Smooth muscle cell (in vitro differentiated cells): ENCODE measurements around the gene ARAP2. TPM values are rescaled to one million over a fixed set of nuclear protein-coding genes. Genes with fewer than 3 reads are reported as not detected.

Experiments used
- DNase-seq: peaks from one replicate; lab custom pipeline; 2025; ENCODE audit not compliant: unreplicated experiment; lab: John Stamatoyannopoulos, UW
- H2AFZ ChIP-seq: fragments of 200-600 bp; sonication (generic); 2 replicates; pipeline ENCODE4 v1.6.0; 2016; ENCODE audit warnings: antibody characterized with exemption, low read depth, mild to moderate bottlenecking
- H3F3A ChIP-seq: fragments of 200-600 bp; sonication (generic); 2 replicates; pipeline ENCODE4 v1.6.0; 2017; ENCODE audit warnings: antibody characterized with exemption, low read depth
- H3K27ac ChIP-seq: fragments of 200-600 bp; sonication (generic); 2 replicates; pipeline ENCODE4 v1.5.1; 2016; ENCODE audit warnings: low read depth, mild to moderate bottlenecking
- H3K27me3 ChIP-seq: fragments of 200-600 bp; sonication (generic); 2 replicates; pipeline ENCODE4 v1.6.1; 2016; ENCODE audit warnings: low read depth, mild to moderate bottlenecking
- H3K36me3 ChIP-seq: fragments of 200-600 bp; sonication (generic); 2 replicates; pipeline ENCODE4 v1.5.1; 2016; ENCODE audit warnings: low read depth
- H3K4me1 ChIP-seq: fragments of 200-600 bp; sonication (generic); 2 replicates; pipeline ENCODE4 v1.5.1; 2016; ENCODE audit warnings: low read depth
- H3K4me2 ChIP-seq: fragments of 200-600 bp; sonication (generic); 2 replicates; pipeline ENCODE4 v1.6.0; 2016; ENCODE audit warnings: mild to moderate bottlenecking
- H3K4me3 ChIP-seq: fragments of 200-600 bp; sonication (generic); 2 replicates; pipeline ENCODE4 v1.5.1; 2016; ENCODE audit warnings: mild to moderate bottlenecking
- H3K79me2 ChIP-seq: fragments of 200-600 bp; sonication (generic); 2 replicates; pipeline ENCODE4 v1.6.0; 2016; ENCODE audit warnings: low read depth, mild to moderate bottlenecking
- H3K9ac ChIP-seq: fragments of 200-600 bp; sonication (generic); 2 replicates; pipeline ENCODE4 v1.6.0; 2016; ENCODE audit warnings: low read depth
- H3K9me3 ChIP-seq: fragments of 200-600 bp; sonication (generic); replicated peaks from 2 replicates; pipeline ENCODE4 v1.5.1; 2016; ENCODE audit warnings: low read depth
- H4K20me1 ChIP-seq: fragments of 200-600 bp; sonication (generic); 2 replicates; pipeline ENCODE4 v1.6.0; 2016; ENCODE audit warnings: low read depth
- CTCF ChIP-seq: fragments of 200-600 bp; sonication (generic); IDR thresholded peaks from 2 replicates; pipeline ENCODE4 v1.5.1; 2017; ENCODE audit warnings: borderline replicate concordance, mild to moderate bottlenecking, antibody characterized with exemption; ENCODE audit not compliant: insufficient read depth, poor library complexity, severe bottlenecking
- WGBS: methylation state at CpG from one replicate; pipeline ENCODE4 v1.1.7; 2016; ENCODE audit warnings: low lambda C conversion rate; 5-methylcytosine and 5-hydroxymethylcytosine counted together
- polyA plus RNA-seq: library from polyadenylated mRNA; unstranded; fragments of >200 nt; fragmentation: Nextera tagmentation; extraction: Ambion mirVana; gene quantifications from 2 replicates; pipeline ENCODE4 v1.2.1, GENCODE V29; 2016
- total RNA-seq: library from RNA; depleted of rRNA; stranded (reverse); fragments of >200 nt; gene quantifications from 2 replicates; pipeline ENCODE4 v1.2.3, GENCODE V29; 2014

ARAP2 gene
- total and polyA plus RNA-seq, 2 experiments from 2014 or later: 1.2 to 17.9 TPM

- no peaks in the 10 kb centered on the region for H4K20me1 ChIP-seq
- H2AFZ ChIP-seq: no peak overlapping the region
- no peaks in the 10 kb centered on the region for H3K79me2 ChIP-seq
- no peak overlapping the region for H3K27ac ChIP-seq
- H3K4me1 ChIP-seq: no peaks in the 10 kb centered on the region
- no peak overlapping the region for H3K9ac ChIP-seq
- H3F3A ChIP-seq: no peaks in the 10 kb centered on the region
- no peak overlapping the region for H3K4me3 ChIP-seq
- H3K4me2 ChIP-seq: no peak overlapping the region
- no peaks in the 10 kb centered on the region for H3K36me3 ChIP-seq
- no peaks in the 10 kb centered on the region for H3K27me3 ChIP-seq
- TF ChIP-seq CTCF: no peak
- H3K9me3 ChIP-seq: no peaks in the 10 kb centered on the region
- no peak for DNase-seq
Observed at GRCh38 chr4:36064117-36064516, 180.2 kb downstream of the ARAP2 start.

DNA sequence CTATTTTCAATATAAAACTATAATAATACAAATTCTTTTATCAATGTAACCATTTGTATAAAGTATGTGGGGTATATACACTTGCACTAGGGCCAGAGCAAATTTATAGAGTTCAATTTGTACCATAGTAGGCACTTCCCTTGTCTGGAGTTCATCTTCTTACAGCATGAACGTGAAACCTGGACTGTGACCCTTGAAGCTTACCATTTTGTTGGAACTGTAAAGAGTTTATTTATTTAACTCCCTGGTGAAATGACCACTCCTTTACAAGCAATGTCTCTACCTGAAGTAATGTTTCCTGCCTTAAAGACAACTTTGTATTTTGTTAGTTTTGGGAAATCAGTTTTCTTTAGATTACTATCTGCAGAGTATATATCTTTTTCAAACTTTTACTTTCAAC is 188.2 kb downstream of the ARAP2 start:
- H4K20me1 ChIP-seq: no peaks in the 10 kb centered on the region
- DNase-seq: no peak
- H3K9me3 ChIP-seq: no peaks in the 10 kb centered on the region
- H3K4me3 ChIP-seq: no peak overlapping the region
- TF ChIP-seq CTCF: no peak
- no peaks in the 10 kb centered on the region for H3K79me2 ChIP-seq
- H3F3A ChIP-seq: no peaks in the 10 kb centered on the region
- no peak overlapping the region for H3K4me2 ChIP-seq
- H3K4me1 ChIP-seq: no peaks in the 10 kb centered on the region
- H2AFZ ChIP-seq: no peak overlapping the region
- H3K27ac ChIP-seq: no peak overlapping the region
- WGBS: 80% methylated on average over 1 of the region's 1 CpG
- H3K27me3 ChIP-seq: no peaks in the 10 kb centered on the region
- H3K36me3 ChIP-seq: no peaks in the 10 kb centered on the region
- H3K9ac ChIP-seq: no peak overlapping the region

GRCh38 chr4:36054694-36055422 is 189.5 kb downstream of the ARAP2 start:
- Histone ChIP-seq H3K9me3 (no peaks in the 10 kb centered on the region), H3K4me2 (no peak overlapping the region), H3K9ac (no peak overlapping the region), H3K4me1 (no peaks in the 10 kb centered on the region), H3K4me3 (no peak overlapping the region), H3K27me3 (no peaks in the 10 kb centered on the region), H2AFZ (no peak overlapping the region), H4K20me1 (no peaks in the 10 kb centered on the region), H3K27ac (no peak overlapping the region), H3F3A (no peaks in the 10 kb centered on the region), H3K79me2 (no peaks in the 10 kb centered on the region), H3K36me3 (no peaks in the 10 kb centered on the region)
- WGBS: 93% methylated on average over 5 of the region's 5 CpGs
- TF ChIP-seq CTCF: no peak
- DNase-seq: no peak

DNA sequence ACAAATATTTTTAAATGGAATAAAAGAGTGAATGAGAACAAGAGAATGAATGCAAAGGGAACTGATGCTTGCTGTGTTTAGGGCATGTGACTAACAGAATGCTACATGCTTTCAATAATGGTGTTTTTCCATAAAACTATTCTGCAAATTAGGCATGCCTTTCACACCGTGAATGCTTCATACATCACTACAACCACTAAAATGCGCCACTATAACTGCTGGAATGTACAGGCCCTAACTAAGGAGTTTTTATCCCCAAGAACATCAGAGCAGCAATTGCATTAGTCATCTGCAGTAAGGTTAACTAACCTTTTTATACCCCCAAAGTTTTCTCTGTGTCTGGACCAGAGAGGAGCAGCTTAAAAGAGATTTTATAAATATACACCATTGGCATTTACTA is 190.4 kb downstream of the ARAP2 start:
- Histone ChIP-seq H3K36me3 (no peaks in the 10 kb centered on the region), H3K79me2 (no peaks in the 10 kb centered on the region), H3K27me3 (no peaks in the 10 kb centered on the region), H3K9me3 (no peaks in the 10 kb centered on the region), H4K20me1 (no peaks in the 10 kb centered on the region), H3K4me3 (no peak overlapping the region), H2AFZ (no peak overlapping the region), H3K4me2 (no peak overlapping the region), H3K9ac (no peak overlapping the region), H3K4me1 (no peaks in the 10 kb centered on the region), H3K27ac (no peak overlapping the region), H3F3A (no peaks in the 10 kb centered on the region)
- DNase-seq: no peak
- WGBS: 48% methylated on average over 2 of the region's 2 CpGs
- TF ChIP-seq CTCF: no peak
